GDM1 (cell line): ENCODE data around the gene KRTAP1-1.
"Not testable (repeated sequence)": the region's sequence is repeated elsewhere in the genome, so short reads cannot be mapped to it uniquely, and the experiment has no call there.

Experiments used
- DNase-seq: peaks from one replicate; lab custom pipeline; 2025; lab: John Stamatoyannopoulos, UW

KRTAP1-1 gene

DNA sequence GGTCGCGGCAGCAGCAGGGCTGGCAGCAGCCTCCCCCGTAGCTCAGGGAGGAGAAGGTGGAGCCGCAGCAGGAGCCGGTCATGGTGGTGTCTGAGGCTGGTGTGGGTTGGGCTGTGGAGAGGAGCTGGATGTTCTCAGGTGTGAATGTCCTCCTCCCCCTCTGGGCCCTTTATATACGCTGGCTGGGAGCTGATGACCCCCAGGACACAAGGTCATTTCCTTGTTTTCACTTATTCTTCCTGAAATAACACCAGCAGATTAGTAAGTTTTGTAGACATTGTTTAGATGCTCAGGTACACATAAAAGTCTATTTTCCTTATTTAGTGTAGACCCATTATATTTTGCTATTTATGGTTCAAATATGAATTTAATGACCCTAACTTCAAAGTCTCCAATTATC, 13.9 kb upstream of the KRTAP1-1 start, which contains the start of gene KRTAP2-2:
Gene KRTAP2-2 (minus strand): TSS at position 101 of the 400 bp plus-strand sequence. CDS start 19 bp downstream, at position 82.
- not testable (repeated sequence) for DNase-seq

- DNase-seq, result not testable (repeated sequence)
These were observed 13.3 kb upstream of the KRTAP1-1 start for GRCh38 chr17:41054556-41054955.

- no peak for DNase-seq
These were observed 12.8 kb upstream of the KRTAP1-1 start for GRCh38 chr17:41054025-41054424.

DNA sequence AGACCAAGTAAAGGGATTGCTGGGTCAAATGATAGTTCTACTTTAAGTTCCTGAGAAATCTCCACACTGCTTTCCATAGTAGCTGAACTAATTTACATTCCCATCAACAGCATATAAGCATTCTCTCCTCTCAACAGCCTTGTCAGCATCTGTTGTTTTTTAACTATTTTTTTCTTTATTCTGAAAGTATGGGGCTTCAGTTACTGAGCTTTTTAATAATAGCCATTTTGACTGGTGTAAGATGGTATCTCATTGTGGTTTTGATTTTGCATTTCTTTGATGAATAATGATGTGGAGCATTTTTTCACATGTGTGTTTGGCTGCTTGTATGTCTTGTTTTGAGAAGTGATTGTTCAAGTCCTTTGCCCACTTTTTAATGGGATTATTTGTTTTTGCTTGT, 11.3 kb upstream of the KRTAP1-1 start:
- DNase-seq, result no peak

- DNase-seq, result no peak
These were observed 7.9 kb upstream of the KRTAP1-1 start for GRCh38 chr17:41049110-41049509.

DNA sequence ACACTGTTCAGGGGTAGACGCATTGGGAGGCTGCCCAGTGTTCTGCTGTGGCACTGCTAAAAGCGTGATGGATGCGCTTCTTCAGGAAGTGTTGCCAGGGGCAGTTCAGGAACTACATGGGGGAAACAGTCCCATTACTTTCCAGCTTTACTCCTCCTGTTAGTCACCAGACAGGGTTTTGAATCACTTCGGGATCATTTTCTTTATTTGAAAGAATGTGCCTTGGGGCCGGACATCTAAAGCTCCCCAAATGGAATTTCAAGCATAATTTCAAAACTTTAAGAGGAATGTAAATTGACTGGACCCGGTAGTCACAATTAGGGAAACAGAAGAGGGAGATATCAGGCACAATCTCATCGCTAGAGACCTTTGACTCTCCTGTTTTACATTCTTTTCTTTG, 7.2 kb upstream of the KRTAP1-1 start:
- DNase-seq, result no peak

- DNase-seq, result not testable (repeated sequence)
These were observed 5.7 kb upstream of the KRTAP1-1 start, which contains the start of gene KRTAP2-1 for GRCh38 chr17:41046735-41047465. Gene KRTAP2-1, minus strand, starts transcription at chr17:41047316. Its CDS starts 49 bp downstream, at chr17:41047267.

- no peak for DNase-seq
These were observed 1.7 kb upstream of the KRTAP1-1 start for GRCh38 chr17:41042953-41043352.

DNA sequence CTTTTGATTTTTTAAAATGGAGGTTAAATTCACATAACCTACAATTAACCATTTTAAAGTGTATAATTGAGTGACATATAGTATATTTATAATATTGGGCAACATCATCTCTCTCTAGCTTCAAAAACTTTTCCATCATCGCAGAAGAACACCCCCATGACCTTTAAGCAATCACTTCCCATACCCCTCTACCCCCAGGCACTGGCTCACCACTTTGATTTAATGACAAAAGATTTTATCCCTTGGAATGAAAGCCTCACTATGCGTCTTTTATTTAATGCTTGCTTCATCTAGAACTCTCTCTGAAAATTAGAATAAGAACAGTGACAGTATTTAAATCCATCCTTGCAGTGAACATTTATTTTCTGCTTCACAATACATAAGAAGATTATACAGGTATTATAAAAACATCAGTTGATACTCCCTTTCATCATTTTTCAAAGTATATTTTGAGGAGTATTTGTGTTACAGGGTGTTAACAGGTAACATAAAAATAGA, 3.3 kb downstream of the KRTAP1-1 start:
- no peak for DNase-seq

DNA sequence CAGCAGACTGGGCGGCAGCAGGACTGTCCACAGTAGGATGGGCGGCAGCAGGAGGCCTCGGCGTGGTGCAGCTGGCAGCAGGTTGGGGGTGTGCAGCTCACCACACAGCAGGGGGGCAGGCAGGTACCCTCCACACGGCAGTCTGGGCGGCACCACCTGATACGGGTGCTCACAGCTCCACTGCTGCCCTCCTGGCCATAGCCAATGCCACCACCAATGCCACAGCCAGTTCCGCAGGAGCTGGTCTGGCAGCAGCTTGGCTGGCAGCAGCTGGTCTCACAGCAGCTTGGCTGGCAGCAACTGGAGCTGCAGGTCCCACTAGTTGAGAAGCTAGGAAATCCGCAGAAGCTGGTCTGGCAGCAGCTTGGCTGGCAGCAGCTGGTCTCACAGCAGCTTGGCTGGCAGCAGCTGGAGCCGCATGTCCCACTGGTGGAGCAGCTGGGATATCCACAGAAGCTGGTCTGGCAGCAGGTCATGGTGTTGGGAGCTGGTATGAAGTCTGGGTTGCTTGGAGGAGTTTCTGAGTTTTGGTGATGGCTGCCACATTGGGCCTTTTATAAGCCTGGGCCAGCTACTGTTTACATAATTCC, 6.8 kb downstream of the KRTAP1-1 start, which contains the start of gene KRTAP1-3:
Gene KRTAP1-3 (minus strand): TSS at position 529 of the 590 bp plus-strand sequence. CDS start 53 bp downstream, at position 476.
- not testable (repeated sequence) for DNase-seq

GRCh38 chr17:41029633-41030245, 11.5 kb downstream of the KRTAP1-1 start, which contains the start of gene KRTAP1-4:
Gene KRTAP1-4, minus strand, starts transcription at chr17:41030195. Its CDS starts 117 bp downstream, at chr17:41030078.
- DNase-seq, result no peak

GRCh38 chr17:41026715-41027471, 14.4 kb downstream of the KRTAP1-1 start, which contains the start of gene KRTAP1-5:
Gene KRTAP1-5, minus strand, starts transcription at chr17:41027208. Its CDS starts 53 bp downstream, at chr17:41027155.
- DNase-seq, result no peak

DNA sequence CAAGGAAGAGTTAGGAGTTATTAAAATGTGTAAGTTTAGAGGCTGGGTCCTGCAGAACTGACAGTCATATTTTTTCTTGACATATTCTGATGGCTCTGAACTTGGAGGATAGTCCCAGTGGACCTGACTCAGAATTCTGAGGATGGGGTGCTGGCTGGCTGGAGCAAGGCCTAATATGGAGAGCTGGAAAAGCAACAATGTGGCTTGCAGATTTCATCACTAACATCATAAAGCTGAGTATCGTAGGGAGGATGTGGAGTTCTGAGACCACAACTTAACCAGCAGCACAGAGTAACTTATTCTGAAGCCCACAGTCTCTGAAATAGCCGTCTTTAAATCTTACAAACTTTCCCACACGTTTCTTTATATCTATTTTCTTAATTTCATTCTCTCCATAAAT, 16.6 kb downstream of the KRTAP1-1 start:
- DNase-seq, result no peak

DNA sequence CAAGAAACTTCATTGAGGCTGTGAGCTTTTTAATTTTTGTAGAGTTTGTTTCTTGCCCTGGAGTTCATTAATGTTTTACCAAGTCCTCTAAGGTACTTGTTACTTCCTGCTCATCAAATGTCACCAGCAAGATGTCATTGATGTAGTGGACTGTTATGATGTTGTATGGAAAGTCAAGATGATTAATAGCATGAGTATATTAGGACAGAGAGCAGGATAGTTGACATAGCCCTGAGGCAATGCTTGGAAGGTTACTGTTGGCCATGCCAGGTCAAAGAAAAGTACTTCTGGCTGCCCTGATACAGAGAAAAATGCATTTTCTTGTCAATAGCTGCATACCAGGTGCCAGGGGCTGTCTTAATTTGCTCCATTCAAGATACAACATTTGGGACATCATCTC, 20.9 kb downstream of the KRTAP1-1 start:
- DNase-seq, result no peak

GRCh38 chr17:41019415-41019814, 21.8 kb downstream of the KRTAP1-1 start:
- DNase-seq, result no peak

DNA sequence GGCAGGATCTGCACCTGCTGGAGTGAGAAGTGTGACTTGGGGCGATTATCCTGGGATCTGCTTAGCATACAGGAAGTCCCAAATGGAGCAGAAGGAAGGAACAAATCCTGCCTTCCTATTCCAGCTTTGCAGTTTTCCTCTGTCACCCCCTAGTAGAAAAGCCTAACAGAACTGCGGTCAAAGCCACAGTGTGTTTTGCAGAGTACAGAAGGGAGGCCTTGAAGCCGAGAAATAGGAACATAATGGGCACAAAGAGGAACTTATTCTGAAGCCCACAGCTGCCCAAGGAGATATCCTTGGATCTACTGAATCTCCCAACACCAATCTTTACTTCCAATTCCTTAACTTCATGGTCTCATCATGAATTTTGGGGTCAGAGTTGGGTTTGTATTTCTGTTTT, 22.7 kb downstream of the KRTAP1-1 start:
- DNase-seq, result peak; percentile 36

GRCh38 chr17:41016578-41017215, 24.6 kb downstream of the KRTAP1-1 start:
- no peak for DNase-seq

DNA sequence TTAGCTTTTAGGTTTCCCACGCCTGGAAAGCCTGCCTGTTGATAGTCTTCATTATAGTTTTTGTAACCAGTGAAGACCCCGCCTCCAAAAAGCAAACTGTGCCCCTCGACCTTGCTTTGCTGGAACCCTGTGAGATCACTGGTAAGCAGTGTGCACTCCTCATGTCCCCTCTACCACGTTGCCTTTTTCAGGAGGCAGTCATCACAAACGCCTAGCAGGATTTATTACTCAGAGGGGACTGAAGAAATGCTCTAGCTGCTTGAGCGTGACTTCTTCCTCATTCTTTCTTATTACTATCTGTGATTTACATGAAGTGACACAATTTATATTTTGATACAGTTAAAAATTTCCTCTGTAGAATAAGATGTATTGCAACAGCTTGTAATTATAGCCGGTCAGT, 25.8 kb downstream of the KRTAP1-1 start:
- no peak for DNase-seq

- no peak for DNase-seq
These were observed 27.6 kb downstream of the KRTAP1-1 start for GRCh38 chr17:41013606-41014005.

- DNase-seq, result no peak
These were observed 28.1 kb downstream of the KRTAP1-1 start for GRCh38 chr17:41013181-41013580.
